ENCODE data around the gene POPDC3. TPM values are rescaled to one million over a fixed set of nuclear protein-coding genes. Genes with fewer than 3 reads are reported as not detected.

The POPDC3 gene
- total RNA-seq, 4 donors from 2014 or later = 0.35 to 0.79 TPM; not detected in 2

- H3K27me3 ChIP-seq = no peaks in the 10 kb centered on the region
- no peaks in the 10 kb centered on the region for H3K4me1 ChIP-seq
- no peak overlapping the region for H3K4me3 ChIP-seq
- no peaks in the 10 kb centered on the region for H3K36me3 ChIP-seq
- intact Hi-C loops (cut with DNase I; ENCODE audit: low total_unique reads) = no loop called here
- TF ChIP-seq, protein P1, sequence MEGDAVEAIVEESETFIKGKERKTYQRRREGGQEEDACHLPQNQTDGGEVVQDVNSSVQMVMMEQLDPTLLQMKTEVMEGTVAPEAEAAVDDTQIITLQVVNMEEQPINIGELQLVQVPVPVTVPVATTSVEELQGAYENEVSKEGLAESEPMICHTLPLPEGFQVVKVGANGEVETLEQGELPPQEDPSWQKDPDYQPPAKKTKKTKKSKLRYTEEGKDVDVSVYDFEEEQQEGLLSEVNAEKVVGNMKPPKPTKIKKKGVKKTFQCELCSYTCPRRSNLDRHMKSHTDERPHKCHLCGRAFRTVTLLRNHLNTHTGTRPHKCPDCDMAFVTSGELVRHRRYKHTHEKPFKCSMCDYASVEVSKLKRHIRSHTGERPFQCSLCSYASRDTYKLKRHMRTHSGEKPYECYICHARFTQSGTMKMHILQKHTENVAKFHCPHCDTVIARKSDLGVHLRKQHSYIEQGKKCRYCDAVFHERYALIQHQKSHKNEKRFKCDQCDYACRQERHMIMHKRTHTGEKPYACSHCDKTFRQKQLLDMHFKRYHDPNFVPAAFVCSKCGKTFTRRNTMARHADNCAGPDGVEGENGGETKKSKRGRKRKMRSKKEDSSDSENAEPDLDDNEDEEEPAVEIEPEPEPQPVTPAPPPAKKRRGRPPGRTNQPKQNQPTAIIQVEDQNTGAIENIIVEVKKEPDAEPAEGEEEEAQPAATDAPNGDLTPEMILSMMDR (IDR thresholded peaks at IDR 0.05) = no peak
- TF ChIP-seq POLR2A (IDR thresholded peaks at IDR 0.05) = no peak
- H3K27ac ChIP-seq = no peak overlapping the region
- H3K9me3 ChIP-seq = no peaks in the 10 kb centered on the region
- no peak for DNase-seq
Measured at GRCh38 chr6:105167914-105168313, 11.9 kb downstream of the POPDC3 start.

DNA sequence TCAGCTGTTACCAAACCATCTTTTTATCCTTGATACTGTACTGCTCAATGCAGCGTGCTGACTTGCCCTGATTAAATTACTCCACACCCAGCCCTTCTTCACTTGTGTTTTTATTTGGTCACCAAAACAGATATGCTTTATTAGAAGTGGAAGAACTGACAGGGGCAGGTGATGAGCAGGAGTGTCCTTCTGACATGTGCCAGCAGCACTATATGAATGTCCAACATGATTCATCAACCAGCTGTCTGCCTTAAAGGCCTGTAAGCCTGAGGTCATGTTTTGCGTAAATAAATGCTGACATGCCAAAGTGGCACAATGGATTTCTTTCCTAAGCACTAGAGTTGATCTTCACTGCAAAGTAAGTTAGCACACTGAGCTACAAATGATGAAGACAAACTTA, 15.4 kb downstream of the POPDC3 start:
- Histone ChIP-seq H3K9me3 (no peaks in the 10 kb centered on the region), H3K27me3 (no peaks in the 10 kb centered on the region), H3K27ac (no peak overlapping the region), H3K36me3 (no peaks in the 10 kb centered on the region), H3K4me3 (no peak overlapping the region), H3K4me1 (no peaks in the 10 kb centered on the region)
- intact Hi-C loops (cut with DNase I; ENCODE audit: low total_unique reads) = no loop called here
- no peak for DNase-seq
- no peak for TF ChIP-seq POLR2A (IDR thresholded peaks at IDR 0.05)
- TF ChIP-seq, protein P1 (IDR thresholded peaks at IDR 0.05) = no peak

GRCh38 chr6:105163183-105163582, 16.6 kb downstream of the POPDC3 start:
- Histone ChIP-seq H3K27ac (no peak overlapping the region), H3K4me3 (no peak overlapping the region), H3K27me3 (no peaks in the 10 kb centered on the region), H3K36me3 (no peaks in the 10 kb centered on the region), H3K9me3 (no peaks in the 10 kb centered on the region), H3K4me1 (no peaks in the 10 kb centered on the region)
- no peak for DNase-seq
- intact Hi-C loops (cut with DNase I; ENCODE audit: low total_unique reads) = no loop called here
- no peak for TF ChIP-seq POLR2A (IDR thresholded peaks at IDR 0.05)
- TF ChIP-seq, protein P1 (IDR thresholded peaks at IDR 0.05) = no peak

DNA sequence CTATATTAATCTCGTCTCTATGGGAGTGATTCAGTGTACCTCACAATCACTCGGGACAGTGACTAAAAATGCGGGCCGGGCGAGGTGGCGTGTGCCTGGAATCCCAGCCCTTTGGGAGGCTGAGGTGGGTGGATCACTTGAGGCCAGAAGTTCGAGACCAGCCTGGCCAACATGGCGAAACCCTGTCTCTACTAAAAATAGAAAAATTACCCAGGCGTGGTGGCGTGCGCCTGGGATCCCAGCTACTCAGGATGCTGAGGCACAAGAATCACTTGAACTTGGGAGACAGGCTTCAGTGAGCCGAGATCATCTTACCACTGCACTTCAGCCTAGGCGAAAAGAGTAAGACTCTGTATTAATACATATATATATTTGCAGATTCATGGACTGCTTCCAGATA, 17.4 kb downstream of the POPDC3 start:
- intact Hi-C loops (cut with DNase I; ENCODE audit: low total_unique reads) = no loop called here
- Histone ChIP-seq H3K36me3 (no peaks in the 10 kb centered on the region), H3K27me3 (no peaks in the 10 kb centered on the region), H3K4me1 (no peaks in the 10 kb centered on the region), H3K27ac (no peak overlapping the region), H3K4me3 (no peak overlapping the region), H3K9me3 (no peaks in the 10 kb centered on the region)
- no peak for DNase-seq
- TF ChIP-seq, protein P1 (IDR thresholded peaks at IDR 0.05) = no peak
- no peak for TF ChIP-seq POLR2A (IDR thresholded peaks at IDR 0.05)

- no peaks in the 10 kb centered on the region for H3K9me3 ChIP-seq
- H3K4me1 ChIP-seq = no peaks in the 10 kb centered on the region
- intact Hi-C loops (cut with DNase I; ENCODE audit: low total_unique reads) = no loop called here
- no peak overlapping the region for H3K27ac ChIP-seq
- no peaks in the 10 kb centered on the region for H3K27me3 ChIP-seq
- TF ChIP-seq POLR2A (IDR thresholded peaks at IDR 0.05) = no peak
- TF ChIP-seq, protein P1 (IDR thresholded peaks at IDR 0.05) = no peak
- H3K36me3 ChIP-seq = no peaks in the 10 kb centered on the region
- DNase-seq = no peak
- H3K4me3 ChIP-seq = no peak overlapping the region
Measured at GRCh38 chr6:105161421-105161820, 18.4 kb downstream of the POPDC3 start.
